Prostate gland (tissue), 2 donors: ENCODE data around the gene CPS1. TPM values are rescaled to one million over a fixed set of nuclear protein-coding genes. Genes with fewer than 3 reads are reported as not detected.

ENCODE experiments used
- DNase-seq: peaks from one replicate; pipeline ENCODE4 v3.0.0-alpha.2; 2019; ENCODE audit warnings: low spot score
- H3K27ac ChIP-seq, 2 donors: fragments of 200-600 bp; sonication (generic); 2 replicates each; pipeline ENCODE4 v1.5.1; 2017 to 2019
- H3K27me3 ChIP-seq: fragments of 200-600 bp; sonication (generic); replicated peaks from 2 replicates; pipeline ENCODE4 v1.5.1; 2019; ENCODE audit not compliant: insufficient read depth
- H3K36me3 ChIP-seq, 2 donors: fragments of 200-600 bp; sonication (generic); 1 replicate in 1 of 2; 2 replicates in 1 of 2; pipeline versions ENCODE4 v1.5.1 to v1.8.1; 2017 to 2019
- H3K4me1 ChIP-seq: fragments of 200-600 bp; sonication (generic); replicated peaks from 2 replicates; pipeline ENCODE4 v1.5.1; 2019
- H3K4me3 ChIP-seq, 2 donors: fragments of 200-600 bp; sonication (generic); 2 replicates each; pipeline ENCODE4 v1.5.1; 2017 to 2019
- H3K9me3 ChIP-seq: fragments of 200-600 bp; sonication (generic); 2 replicates; pipeline ENCODE4 v1.5.1; 2017
- POLR2A ChIP-seq: fragments of 450-650 bp; IDR thresholded peaks from one replicate; pipeline ENCODE4 v1.6.1; 2016; ENCODE audit warnings: antibody characterized with exemption, mild to moderate bottlenecking
- POLR2AphosphoS5 ChIP-seq: sonication (generic); formaldehyde crosslinking; IDR thresholded peaks from one replicate; pipeline ENCODE4 v1.6.1; 2017; ENCODE audit warnings: antibody characterized with exemption
- WGBS: methylation state at CpG from one replicate; pipeline ENCODE4 v1.1.5; 2018; 5-methylcytosine and 5-hydroxymethylcytosine counted together
- intact Hi-C: fragments of 100-400 bp; cut with DNase I; formaldehyde crosslinking; loops from one replicate; pipeline ENCODE4 v1.14.2; 2022
- total RNA-seq, 2 donors: library from RNA; depleted of rRNA; stranded (reverse); fragments of >200 nt; gene quantifications; one replicate each; pipeline ENCODE4 v1.1.0, GENCODE V29; 2016
- TF ChIP-seq, protein P1 (sequence below), 4 experiments: fragments of 200-600 bp in 2 of 4; fragments of 450-650 bp in 2 of 4; sonication (generic) in 2 of 4; IDR thresholded peaks; 1 replicate in 3 of 4; 2 replicates in 1 of 4; pipeline ENCODE4 v1.5.1; 2016 to 2019; ENCODE audit warnings: antibody characterized with exemption in 4 of 4, mild to moderate bottlenecking in 2 of 4, moderate library complexity in 2 of 4

Gene CPS1
- total RNA-seq, 2 donors from 2014 or later = 0.68 to 15.8 TPM

DNA sequence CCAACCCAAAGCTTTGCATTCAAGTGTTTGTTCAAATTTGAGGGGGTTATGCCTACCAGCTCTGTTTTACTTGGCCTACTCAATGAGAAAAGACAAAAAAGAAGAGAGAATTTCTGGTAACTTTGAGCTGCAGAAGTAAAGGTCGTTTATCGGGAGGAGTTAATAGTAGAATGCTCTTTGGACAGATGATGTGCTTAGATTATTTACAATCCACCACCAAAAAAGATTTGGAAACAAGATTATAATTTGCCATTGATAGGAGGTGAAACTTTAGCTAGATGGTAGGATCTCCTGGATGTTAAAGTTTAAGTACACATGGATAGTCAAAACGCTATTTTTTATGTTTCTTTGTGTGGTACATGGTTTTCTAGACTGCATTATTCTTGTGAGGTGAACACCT lies 24.9 kb upstream of the CPS1 start:
- H3K9me3 ChIP-seq = no peaks in the 10 kb centered on the region
- H3K36me3 ChIP-seq = no peaks in the 10 kb centered on the region
- intact Hi-C loops = no loop called here
- no peak overlapping the region for H3K4me3 ChIP-seq
- DNase-seq = no peak
- TF ChIP-seq POLR2AphosphoS5 (no peak), POLR2A (no peak)
- TF ChIP-seq, protein P1, sequence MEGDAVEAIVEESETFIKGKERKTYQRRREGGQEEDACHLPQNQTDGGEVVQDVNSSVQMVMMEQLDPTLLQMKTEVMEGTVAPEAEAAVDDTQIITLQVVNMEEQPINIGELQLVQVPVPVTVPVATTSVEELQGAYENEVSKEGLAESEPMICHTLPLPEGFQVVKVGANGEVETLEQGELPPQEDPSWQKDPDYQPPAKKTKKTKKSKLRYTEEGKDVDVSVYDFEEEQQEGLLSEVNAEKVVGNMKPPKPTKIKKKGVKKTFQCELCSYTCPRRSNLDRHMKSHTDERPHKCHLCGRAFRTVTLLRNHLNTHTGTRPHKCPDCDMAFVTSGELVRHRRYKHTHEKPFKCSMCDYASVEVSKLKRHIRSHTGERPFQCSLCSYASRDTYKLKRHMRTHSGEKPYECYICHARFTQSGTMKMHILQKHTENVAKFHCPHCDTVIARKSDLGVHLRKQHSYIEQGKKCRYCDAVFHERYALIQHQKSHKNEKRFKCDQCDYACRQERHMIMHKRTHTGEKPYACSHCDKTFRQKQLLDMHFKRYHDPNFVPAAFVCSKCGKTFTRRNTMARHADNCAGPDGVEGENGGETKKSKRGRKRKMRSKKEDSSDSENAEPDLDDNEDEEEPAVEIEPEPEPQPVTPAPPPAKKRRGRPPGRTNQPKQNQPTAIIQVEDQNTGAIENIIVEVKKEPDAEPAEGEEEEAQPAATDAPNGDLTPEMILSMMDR (IDR thresholded peaks at IDR 0.05) = no peak
- H3K4me1 ChIP-seq = no peaks in the 10 kb centered on the region
- 86% methylated on average over 3 of the region's 3 CpGs for WGBS
- H3K27me3 ChIP-seq = no peaks in the 10 kb centered on the region
- no peak overlapping the region for H3K27ac ChIP-seq

DNA sequence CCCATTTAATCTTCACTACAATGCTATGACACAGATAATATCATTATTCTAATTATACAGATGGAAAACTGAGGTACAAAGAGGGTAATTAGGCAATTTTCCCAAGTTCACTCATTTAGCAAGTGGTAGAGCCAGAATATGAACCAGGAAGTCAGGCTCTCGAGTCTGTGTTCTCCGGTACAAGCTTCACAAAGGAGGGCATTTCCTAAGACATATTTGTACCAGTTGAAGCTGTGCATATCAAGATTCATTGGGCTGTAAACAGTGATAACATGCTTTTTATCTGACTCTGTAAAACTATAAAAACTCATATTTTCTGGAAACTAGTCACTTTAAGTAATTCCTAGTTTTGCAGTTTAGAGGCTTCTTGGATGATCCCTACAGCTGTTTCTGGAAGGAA lies 23.0 kb upstream of the CPS1 start:
- intact Hi-C loops = no loop called here
- TF ChIP-seq POLR2A (no peak), POLR2AphosphoS5 (no peak)
- TF ChIP-seq, protein P1 (IDR thresholded peaks at IDR 0.05) = no peak
- no peak for DNase-seq
- no peaks in the 10 kb centered on the region for H3K27me3 ChIP-seq
- no peak overlapping the region for H3K27ac ChIP-seq
- H3K9me3 ChIP-seq = no peaks in the 10 kb centered on the region
- WGBS = 69% methylated on average over 2 of the region's 2 CpGs
- H3K36me3 ChIP-seq = no peaks in the 10 kb centered on the region
- no peak overlapping the region for H3K4me3 ChIP-seq
- no peaks in the 10 kb centered on the region for H3K4me1 ChIP-seq

DNA sequence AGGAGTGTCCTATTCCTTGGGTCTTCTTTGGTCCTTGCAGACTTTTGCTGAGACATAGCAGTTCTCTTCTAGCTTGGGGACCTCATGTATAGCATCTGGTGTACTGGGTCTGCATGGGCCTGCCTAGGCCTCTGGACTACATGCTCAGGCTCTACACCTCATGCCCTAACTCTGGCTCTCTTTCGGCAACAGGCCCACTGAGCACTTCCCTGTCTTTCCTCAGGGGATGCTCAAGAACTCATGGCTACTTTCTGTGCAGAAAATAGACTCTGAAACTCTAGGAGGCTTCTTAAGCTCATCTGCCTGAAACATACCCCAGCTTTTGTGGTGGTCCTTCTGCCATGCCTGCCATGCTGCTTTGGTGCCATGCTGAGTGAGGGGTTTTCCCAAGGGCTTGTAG lies 21.5 kb upstream of the CPS1 start:
- H3K9me3 ChIP-seq = no peaks in the 10 kb centered on the region
- WGBS = 88% methylated on average over 1 of the region's 1 CpG
- H3K27me3 ChIP-seq = no peaks in the 10 kb centered on the region
- intact Hi-C loops = no loop called here
- H3K27ac ChIP-seq = no peak overlapping the region
- no peaks in the 10 kb centered on the region for H3K4me1 ChIP-seq
- no peak for DNase-seq
- TF ChIP-seq POLR2AphosphoS5 (no peak), POLR2A (no peak)
- TF ChIP-seq, protein P1 (IDR thresholded peaks at IDR 0.05) = no peak
- H3K4me3 ChIP-seq = no peak overlapping the region
- H3K36me3 ChIP-seq = no peaks in the 10 kb centered on the region

DNA sequence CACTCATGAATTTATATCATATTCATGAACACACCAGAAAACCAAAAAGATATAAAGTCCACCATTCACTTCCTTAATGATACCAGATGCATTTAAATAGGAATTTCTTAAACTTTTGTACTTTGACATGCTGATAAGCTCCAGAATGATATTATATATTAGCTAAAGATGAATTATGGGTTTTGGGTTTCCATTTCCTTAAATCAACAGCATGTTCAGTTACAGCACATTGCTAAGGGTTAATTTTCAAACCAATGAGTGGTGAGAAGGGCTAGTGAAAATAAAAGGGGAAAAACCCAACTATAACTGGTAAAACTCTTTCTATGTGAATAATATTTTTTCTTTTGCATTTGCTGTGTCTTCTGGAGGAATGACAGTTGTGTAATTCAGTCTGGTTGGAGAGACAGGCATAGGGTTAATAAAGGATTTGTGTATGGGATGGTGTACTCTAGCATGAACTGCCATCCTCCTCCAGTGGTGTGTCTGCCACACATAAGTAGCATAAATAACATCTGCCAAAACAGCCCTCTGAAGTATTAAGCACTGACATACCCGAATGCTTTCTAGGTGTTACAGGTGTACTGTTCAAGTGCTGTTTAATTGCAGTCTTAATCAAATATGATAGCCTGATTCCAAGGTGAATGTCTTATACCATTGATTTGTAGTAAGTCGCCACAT lies 19.3 kb upstream of the CPS1 start:
- 88% methylated on average over 2 of the region's 2 CpGs for WGBS
- intact Hi-C loops = no loop called here
- no peaks in the 10 kb centered on the region for H3K27me3 ChIP-seq
- TF ChIP-seq POLR2AphosphoS5 = no peak
- TF ChIP-seq POLR2A = no peak
- TF ChIP-seq, protein P1 (IDR thresholded peaks at IDR 0.05) = no peak
- DNase-seq = no peak
- H3K9me3 ChIP-seq = no peaks in the 10 kb centered on the region
- H3K36me3 ChIP-seq = no peaks in the 10 kb centered on the region
- H3K4me1 ChIP-seq = no peaks in the 10 kb centered on the region
- H3K4me3 ChIP-seq = no peak overlapping the region
- H3K27ac ChIP-seq = no peak overlapping the region

DNA sequence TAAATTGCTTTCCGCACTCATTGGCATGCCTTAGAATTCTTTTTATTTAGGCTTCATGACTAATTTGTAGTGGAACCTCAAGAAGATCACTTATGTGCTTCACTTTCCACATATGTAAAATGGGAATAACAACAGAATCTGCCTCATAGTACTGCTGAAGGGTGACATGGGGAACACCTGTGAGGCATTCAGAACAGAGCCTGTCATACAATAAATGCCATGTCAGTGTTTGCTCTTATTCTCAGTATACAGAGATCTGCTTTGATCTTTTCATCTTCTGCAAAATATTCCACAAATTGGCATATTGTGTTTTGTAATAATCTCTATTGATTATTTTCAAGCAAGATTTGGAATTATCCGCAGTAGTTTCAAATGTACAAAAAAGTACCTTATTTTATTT lies 17.4 kb upstream of the CPS1 start:
- no peak for DNase-seq
- no peaks in the 10 kb centered on the region for H3K36me3 ChIP-seq
- TF ChIP-seq, protein P1 (IDR thresholded peaks at IDR 0.05) = no peak
- no peaks in the 10 kb centered on the region for H3K27me3 ChIP-seq
- no peak overlapping the region for H3K27ac ChIP-seq
- WGBS = 95% methylated on average over 2 of the region's 2 CpGs
- H3K4me1 ChIP-seq = no peaks in the 10 kb centered on the region
- H3K9me3 ChIP-seq = no peaks in the 10 kb centered on the region
- H3K4me3 ChIP-seq = no peak overlapping the region
- intact Hi-C loops = no loop called here
